GM12892 (cell line): ENCODE measurements around the gene C3.

Experiments
- DNase-seq: peaks from one replicate; pipeline ENCODE4 v3.0.0; 2011; ENCODE audit not compliant: insufficient read length
- FAIRE-seq: peaks from 2 replicates; lab custom pipeline; 2011; peaks lifted over from hg19 to GRCh38; lab: Jason Lieb, UNC
- POLR2A ChIP-seq: IDR thresholded peaks from 2 replicates; pipeline ENCODE4 v1.6.1; 2011; ENCODE audit warnings: low read depth, low read length, control low read depth
- POLR2AphosphoS5 ChIP-seq: IDR thresholded peaks from 2 replicates; pipeline ENCODE4 v1.6.1; 2011; ENCODE audit warnings: low read depth, low read length, control low read depth
- TAF1 ChIP-seq: IDR thresholded peaks from 2 replicates; pipeline ENCODE4 v1.6.1; 2011; ENCODE audit warnings: low read depth, mild to moderate bottlenecking, control low read depth, low read length, borderline replicate concordance

Gene C3

DNA sequence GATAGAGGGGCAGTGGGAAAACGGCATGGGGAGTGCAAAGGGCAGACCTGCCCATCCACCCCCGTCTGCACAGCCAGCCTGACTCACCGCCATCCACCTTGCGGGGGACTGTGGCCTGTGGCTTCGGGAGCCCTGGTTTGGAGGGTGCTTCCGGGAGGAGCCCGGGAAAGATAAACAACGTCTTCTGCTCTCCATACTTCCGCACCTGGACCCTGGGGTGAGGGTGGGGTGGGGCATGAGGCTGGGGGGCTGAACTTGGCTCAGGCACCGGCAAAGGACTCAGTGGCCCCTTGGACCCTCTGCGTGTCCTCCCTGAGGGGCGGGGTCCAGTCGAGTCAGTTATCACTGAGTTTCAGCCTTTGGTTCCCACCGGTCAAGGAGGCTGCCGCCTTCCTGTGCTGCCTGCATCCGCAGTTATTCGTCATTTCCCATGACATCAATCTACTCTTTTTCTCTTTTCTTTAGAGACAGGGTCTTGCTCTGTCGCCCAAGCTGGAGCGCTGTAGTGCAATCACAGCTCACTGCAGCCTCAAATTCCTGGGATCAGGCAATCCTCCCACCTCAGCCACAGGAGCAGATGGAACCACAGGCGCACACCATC lies 13.7 kb upstream of the C3 start:
- TF ChIP-seq TAF1 (no peak), POLR2A (no peak), POLR2AphosphoS5 (no peak)
- FAIRE-seq (peak; percentile 5), DNase-seq (no peak)

DNA sequence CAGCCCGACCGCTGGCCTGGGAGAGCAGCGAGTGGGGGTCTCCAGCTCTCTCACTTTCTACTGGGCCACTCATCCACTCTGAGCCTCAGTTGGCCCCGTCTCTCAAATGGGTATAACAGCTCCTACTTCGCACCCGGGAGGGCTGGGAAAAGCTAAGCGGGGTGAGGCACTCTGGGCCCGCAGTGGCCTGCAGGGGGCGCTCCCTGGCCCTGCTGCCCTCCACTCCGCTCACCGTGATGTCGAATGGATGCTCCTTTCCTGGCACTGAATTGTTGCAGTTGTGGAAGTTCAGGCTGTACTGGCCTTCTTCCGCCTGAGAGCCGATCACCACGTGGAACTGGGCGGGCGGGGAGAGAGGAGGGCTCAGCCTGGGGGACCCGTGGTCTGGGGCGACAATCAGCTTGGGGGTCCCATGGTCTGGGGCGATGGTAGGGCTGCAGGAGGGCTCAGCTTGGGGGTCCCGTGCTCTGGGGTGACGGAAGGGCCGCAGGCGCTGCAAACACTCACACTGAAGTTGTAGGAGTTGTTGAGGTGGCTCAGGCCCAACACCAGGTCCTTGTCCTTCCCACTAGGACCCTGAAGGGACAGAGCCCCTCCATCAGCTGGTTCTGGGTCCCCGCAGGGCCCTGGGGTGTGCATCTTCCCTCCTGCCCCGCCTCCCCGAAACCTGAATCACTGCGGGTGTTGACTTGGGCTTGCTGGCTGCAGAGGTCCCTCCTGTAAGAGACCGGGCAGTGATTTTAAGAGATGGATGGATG lies 13.1 kb upstream of the C3 start:
- FAIRE-seq = no peak
- TF ChIP-seq TAF1 (no peak), POLR2AphosphoS5 (no peak), POLR2A (no peak)
- DNase-seq = no peak

DNA sequence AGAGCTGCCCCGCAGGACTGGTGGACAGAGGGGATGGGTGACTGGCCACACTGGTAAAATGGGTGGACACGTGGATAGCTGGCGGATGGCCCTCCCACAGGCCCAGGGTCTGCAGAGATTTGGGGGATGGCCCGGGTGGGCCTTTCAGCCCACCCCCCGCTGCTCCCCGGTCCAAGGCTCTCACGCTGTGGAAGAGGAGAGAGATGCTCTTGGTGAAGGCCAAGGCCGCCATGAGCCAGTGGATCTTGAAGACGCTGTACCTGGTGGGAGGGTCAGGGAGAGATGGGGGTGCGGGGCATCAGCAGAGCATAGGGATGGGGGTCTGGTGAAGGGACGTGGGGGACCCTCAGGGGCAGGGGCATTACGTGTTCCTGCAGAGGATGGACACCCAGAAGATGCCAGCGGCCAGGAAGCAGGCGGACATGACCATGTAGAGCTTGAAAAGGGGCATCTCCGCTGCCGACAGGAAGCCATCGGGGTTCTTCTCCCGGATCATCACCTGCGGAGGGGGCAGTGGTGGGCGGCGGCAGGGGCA lies 12.4 kb upstream of the C3 start:
- DNase-seq (no peak), FAIRE-seq (no peak)
- TF ChIP-seq POLR2A = no peak
- TF ChIP-seq POLR2AphosphoS5 = no peak
- no peak for TF ChIP-seq TAF1

DNA sequence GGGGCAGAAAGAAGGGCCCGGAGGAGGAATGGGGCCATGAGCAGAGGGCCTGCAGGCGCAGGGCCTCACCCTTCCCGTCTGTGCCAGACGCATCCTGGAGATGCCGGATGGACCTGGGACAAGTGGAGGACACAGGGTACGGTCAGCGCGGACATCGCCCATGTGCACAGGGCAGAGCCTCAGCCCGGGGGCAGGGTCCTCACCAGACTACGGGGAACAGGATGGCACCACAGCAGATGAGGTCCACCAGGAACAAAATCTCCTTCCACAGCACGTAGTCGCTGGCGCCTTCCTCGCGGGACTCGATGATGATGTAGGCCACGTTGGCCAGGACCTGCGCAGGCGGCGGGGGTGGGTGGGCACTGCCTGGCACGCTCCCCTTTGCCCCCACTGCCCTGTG lies 11.4 kb upstream of the C3 start:
- no peak for FAIRE-seq
- TF ChIP-seq TAF1 = no peak
- no peak for TF ChIP-seq POLR2A
- no peak for TF ChIP-seq POLR2AphosphoS5
- no peak for DNase-seq

DNA sequence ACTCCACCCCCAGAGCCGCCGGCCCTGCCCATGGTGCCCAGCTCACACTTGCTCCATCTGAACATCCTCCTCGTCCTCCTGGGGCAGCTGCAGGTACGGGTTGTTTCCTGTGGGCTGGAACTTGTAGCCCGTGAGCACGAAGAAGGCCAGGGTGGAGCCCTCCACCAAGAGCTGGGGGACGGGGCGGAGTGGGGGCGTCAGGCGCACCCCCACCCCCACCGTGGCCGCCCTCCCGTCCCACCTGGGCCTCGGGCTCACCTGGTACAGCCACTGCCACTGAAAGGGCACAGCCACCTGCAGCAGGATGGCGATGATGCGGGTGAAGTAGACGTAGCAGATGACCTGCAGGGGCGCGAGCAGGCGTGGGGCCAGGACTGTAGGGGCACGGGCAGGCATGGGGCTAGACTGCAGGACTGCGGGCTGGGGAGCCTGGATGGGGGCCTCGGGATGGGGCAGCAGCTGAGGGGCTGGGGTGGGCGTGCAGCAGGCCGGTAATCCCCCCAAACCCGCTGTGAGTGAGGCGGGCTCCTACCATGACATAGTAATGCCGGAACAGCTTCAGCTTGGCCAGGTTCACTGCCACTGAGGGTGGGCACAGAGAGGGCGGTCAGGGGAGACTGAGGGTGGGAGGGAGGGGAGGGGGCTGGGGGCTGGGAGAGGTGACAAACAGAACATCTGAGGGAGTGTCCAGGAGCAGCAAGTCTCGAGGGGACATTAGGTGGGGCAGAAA lies 10.7 kb upstream of the C3 start:
- no peak for FAIRE-seq
- no peak for TF ChIP-seq TAF1
- no peak for TF ChIP-seq POLR2AphosphoS5
- no peak for TF ChIP-seq POLR2A
- no peak for DNase-seq

DNA sequence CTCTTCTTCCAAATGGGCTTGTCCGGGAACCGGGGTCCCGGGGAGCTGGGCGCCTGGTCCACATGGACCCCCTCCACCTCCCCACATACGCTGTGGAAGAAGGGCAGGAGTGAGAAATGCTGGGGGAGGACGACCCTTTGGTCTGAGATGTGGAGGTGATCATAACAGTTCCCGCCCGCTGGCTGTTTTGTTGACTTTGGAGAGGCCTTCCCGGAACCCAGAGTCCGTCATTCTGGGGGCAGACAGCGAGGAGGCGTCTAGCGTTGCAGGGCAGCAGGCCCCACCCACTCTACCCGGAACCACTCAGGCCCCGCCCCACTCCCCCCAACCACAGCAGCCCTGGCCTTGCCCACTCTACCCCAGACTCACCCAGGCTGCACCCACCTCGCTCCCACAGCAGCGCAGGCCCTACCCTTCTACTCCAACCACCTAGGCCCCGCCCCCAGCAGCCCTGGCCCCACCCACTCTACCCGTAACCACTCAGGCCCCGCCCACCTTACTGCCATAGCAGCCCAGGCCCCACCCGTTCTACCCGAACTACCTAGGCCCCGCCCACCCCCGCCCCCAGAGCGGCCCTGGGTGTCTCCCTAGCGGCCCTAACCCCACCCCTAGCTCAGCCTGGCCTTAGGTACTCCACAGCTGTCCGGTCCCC lies 9.8 kb upstream of the C3 start:
- DNase-seq (no peak), FAIRE-seq (no peak)
- TF ChIP-seq TAF1 (no peak), POLR2AphosphoS5 (no peak), POLR2A (no peak)

DNA sequence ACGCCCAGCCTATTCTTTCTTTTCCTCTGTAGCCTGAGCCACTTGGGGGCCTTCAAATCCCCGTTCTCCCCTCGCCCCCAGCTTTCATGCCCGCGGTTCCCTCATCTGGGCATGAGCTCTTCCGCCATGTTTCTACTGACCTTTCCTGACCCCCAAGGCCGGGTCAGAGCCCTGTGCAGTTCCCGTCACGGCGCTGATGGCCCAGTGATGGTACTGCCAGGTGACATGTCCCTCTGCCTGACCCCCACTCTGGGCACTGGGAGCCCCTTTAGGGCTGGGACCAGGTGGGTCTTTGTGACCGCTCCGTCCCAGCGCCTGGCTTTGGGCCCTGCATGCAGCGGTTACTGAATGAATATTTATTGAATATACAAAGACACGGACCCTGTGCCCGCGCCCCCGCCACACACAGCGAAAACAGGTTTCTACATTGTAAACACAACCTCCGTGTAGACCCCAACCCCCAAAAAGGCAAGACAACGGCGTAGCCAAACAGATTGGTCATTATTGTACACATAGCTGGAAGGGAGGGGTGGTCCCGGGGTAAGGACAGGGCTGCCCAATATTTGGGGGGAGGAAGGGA lies 9.2 kb upstream of the C3 start:
- TF ChIP-seq POLR2A (no peak), TAF1 (no peak), POLR2AphosphoS5 (no peak)
- FAIRE-seq = no peak

DNA sequence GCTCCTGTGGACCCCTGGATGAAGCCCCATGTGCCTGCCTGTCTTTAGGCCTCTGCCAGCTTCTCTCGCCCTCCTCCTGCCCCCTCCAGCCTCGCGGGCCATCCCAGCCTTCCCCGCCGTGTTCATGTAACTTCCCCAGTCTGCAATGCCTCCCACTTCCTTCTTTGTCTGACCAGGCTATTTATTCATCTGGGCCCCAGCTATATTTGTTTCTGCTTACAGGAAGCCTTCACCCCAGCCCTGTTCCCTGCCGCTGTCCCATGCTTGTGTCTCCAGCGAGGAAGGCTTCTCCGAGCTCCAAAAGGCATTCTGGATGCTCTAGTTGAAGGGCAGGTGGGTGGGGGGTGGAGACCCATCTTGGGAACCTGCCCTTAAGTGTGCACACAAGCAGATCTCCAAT lies 7.9 kb upstream of the C3 start:
- no peak for DNase-seq
- FAIRE-seq = peak; percentile 91
- TF ChIP-seq TAF1 (peak; percentile 17; the same call in 1 of the 2 replicates), POLR2AphosphoS5 (no peak)

More for the DNA sequence above, 9.2 kb upstream of the C3 start:
- DNase-seq = no peak

DNA sequence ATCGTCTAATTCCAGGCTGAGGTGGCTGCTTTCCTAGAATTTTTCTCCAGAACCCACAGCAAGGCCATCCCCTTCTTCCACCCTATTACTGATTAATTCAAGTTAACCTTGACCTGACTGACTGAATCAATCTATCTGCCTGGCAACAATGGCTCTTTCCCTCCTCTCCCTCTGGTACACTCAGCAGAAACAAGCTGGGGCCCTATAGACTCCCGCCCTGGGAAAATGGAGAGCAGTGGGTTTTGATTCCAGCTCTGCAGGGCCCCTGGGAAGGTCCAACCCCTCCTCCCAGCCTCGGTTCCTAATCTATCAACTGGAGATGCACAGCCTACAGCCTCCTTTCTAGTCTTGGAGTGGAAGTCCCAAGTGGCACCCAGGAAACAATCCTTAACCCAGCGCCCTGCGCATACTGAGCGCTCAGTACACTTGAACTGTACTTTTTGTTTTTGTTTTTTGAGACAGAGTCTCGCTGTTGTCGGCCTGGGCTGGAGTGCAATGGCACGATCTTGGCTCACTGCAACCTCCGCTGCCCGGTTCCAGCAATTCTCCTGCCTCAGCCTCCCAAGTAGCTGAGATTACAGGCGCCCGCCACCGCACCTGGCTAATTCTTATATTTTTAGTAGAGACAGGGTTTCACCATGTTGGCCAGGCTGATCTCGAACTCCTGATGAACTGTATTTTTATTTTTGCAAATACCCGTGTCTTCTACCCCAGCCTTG lies 5.2 kb upstream of the C3 start:
- DNase-seq (no peak), FAIRE-seq (no peak)
- TF ChIP-seq POLR2A (no peak), POLR2AphosphoS5 (no peak), TAF1 (no peak)

DNA sequence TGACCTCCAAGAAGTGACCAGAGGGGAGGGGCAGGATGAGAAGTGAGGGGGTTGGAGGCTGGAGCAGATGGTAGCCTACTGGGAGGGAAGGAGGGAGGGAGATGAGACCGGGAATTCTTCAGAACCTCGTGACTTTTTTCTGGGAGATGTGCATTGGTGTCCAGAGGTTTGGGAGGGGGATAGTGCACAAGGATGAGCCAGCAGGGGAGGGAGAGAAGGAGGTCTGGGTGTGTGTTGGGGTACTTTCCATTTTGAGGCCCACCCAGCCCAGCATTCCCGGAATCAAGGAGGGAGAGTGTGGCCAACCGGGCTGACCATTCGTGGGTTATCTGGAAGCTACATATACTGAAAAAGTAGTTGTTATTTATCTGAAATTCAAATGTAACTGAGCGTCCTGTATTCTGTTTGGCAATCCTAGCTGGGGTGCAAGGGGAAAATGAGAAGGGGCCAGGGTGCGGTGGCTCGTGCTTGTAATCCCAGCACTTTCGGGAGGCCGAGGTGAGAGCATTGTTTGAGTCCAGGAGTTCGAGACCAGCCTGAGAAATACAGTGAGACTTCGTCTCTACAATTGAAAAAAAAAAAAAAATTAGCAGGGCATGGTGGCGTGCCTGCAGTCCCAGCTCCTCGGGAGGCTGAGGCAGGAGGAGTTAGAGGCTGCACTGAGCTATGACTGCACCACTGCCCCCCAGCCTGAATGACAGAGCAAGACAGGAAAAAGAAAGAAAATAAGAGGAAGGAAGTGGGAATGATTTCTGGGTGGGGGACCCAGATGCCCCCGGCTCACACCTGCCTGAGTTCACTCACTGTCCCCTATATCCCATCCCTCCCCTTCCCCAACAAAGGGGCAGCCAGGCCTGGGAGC lies 4.4 kb upstream of the C3 start:
- TF ChIP-seq TAF1 (no peak), POLR2A (no peak)
- DNase-seq (no peak), FAIRE-seq (no peak)

DNA sequence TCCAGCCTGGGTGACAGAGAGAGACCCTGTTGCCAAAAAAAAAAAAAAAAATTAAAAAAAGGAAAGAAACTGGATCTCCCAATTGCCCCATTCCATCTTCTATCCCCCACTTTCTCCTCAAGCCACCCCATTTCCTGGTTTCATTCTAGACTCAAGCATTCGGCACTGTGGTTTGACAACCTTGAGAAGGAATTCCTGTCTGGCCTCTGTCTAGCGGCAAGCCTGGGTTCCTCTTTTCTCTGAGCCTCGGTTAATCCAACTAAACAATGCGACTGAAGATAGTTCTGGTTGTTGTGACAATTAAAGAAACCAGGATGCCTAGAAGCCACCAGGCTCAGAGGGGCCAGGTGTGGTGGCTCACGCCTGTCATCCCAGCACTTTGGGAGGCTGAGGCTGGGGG lies 3.3 kb upstream of the C3 start:
- TF ChIP-seq POLR2A (no peak), POLR2AphosphoS5 (no peak), TAF1 (no peak)
- no peak for FAIRE-seq
- DNase-seq = no peak
